Neuronal stem cell (in vitro differentiated cells): ENCODE results near the gene RAB3GAP1.

Experiments used
- DNase-seq: peaks from one replicate; pipeline ENCODE4 v3.0.0-alpha.2; 2013; ENCODE audit warnings: low spot score
- H2AFZ ChIP-seq: one replicate; pipeline ENCODE4 v1.6.1; 2013; ENCODE audit warnings: mild to moderate bottlenecking, low read length, inconsistent platforms
- H2AK5ac ChIP-seq: 2 replicates; pipeline ENCODE4 v1.6.1; 2013; ENCODE audit warnings: low read depth, mild to moderate bottlenecking, inconsistent platforms, low read length, moderate library complexity, mixed read lengths
- H2BK120ac ChIP-seq: 2 replicates; pipeline ENCODE4 v1.6.1; 2013; ENCODE audit warnings: low read depth, mild to moderate bottlenecking, inconsistent platforms, low read length, moderate library complexity, mixed read lengths
- H2BK12ac ChIP-seq: one replicate; pipeline ENCODE4 v1.6.1; 2013; ENCODE audit warnings: low read length, inconsistent platforms
- H2BK15ac ChIP-seq: 2 replicates; pipeline ENCODE4 v1.6.1; 2013; ENCODE audit warnings: mild to moderate bottlenecking, low read length, inconsistent platforms, mixed read lengths
- H2BK5ac ChIP-seq: one replicate; pipeline ENCODE4 v1.6.1; 2013; ENCODE audit warnings: inconsistent platforms, mild to moderate bottlenecking, low read length, moderate library complexity
- H3K14ac ChIP-seq: one replicate; pipeline ENCODE4 v1.6.1; 2013; ENCODE audit warnings: low read length, inconsistent platforms
- H3K18ac ChIP-seq: 2 replicates; pipeline ENCODE4 v1.6.1; 2013; ENCODE audit warnings: low read length, inconsistent platforms
- H3K23ac ChIP-seq: 2 replicates; pipeline ENCODE4 v1.6.1; 2013; ENCODE audit warnings: low read depth, mild to moderate bottlenecking, mixed read lengths, low read length, inconsistent platforms; ENCODE audit not compliant: poor library complexity
- H3K27ac ChIP-seq: replicated peaks from 3 replicates; pipeline ENCODE4 v1.5.1; 2013; ENCODE audit warnings: low read length, inconsistent platforms
- H3K27me3 ChIP-seq, 3 experiments: 2 replicates each; pipeline ENCODE4 v1.6.1; 2013; ENCODE audit warnings: low read length in 3 of 3, mild to moderate bottlenecking in 2 of 3, inconsistent platforms in 1 of 3, low read depth in 1 of 3, mixed read lengths in 1 of 3, moderate library complexity in 1 of 3; ENCODE audit not compliant: control insufficient read depth in 3 of 3, insufficient read depth in 3 of 3
- H3K36me3 ChIP-seq, 2 donors: replicated peaks in 1 of 2; 2 replicates each; pipeline ENCODE4 v1.6.1; 2013; ENCODE audit warnings: low read length in 2 of 2; ENCODE audit not compliant: control insufficient read depth in 2 of 2, insufficient read depth in 2 of 2
- H3K4ac ChIP-seq: 2 replicates; pipeline ENCODE4 v1.6.1; 2013; ENCODE audit warnings: inconsistent platforms, mild to moderate bottlenecking, low read length, moderate library complexity
- H3K4me1 ChIP-seq, 2 donors: 1 replicate in 1 of 2; 2 replicates in 1 of 2; pipeline ENCODE4 v1.6.1; 2013; ENCODE audit warnings: low read length in 2 of 2, low read depth in 1 of 2; ENCODE audit not compliant: control insufficient read depth in 2 of 2, insufficient read depth in 1 of 2
- H3K4me2 ChIP-seq: one replicate; pipeline ENCODE4 v1.6.1; 2013; ENCODE audit warnings: mild to moderate bottlenecking, low read length, inconsistent platforms; ENCODE audit not compliant: insufficient read depth, poor library complexity, severe bottlenecking
- H3K4me3 ChIP-seq, 2 donors: 2 replicates each; pipeline ENCODE4 v1.5.1; 2013; ENCODE audit warnings: low read length in 2 of 2, mild to moderate bottlenecking in 2 of 2, inconsistent platforms in 1 of 2, moderate library complexity in 1 of 2
- H3K79me1 ChIP-seq: one replicate; pipeline ENCODE4 v1.6.1; 2013; ENCODE audit warnings: low read depth, mild to moderate bottlenecking, inconsistent platforms, low read length, moderate library complexity
- H3K9ac ChIP-seq: one replicate; pipeline ENCODE4 v1.6.1; 2013; ENCODE audit warnings: mild to moderate bottlenecking, low read depth, low read length, inconsistent platforms; ENCODE audit not compliant: poor library complexity
- H3K9me3 ChIP-seq, 2 donors: replicated peaks in 1 of 2; 2 replicates each; pipeline versions ENCODE3 to v1.6.1; 2013; ENCODE audit warnings: low read length in 2 of 2, mild to moderate bottlenecking in 2 of 2, inconsistent platforms in 1 of 2, low read depth in 1 of 2, mixed read lengths in 1 of 2, moderate library complexity in 1 of 2; ENCODE audit not compliant: control insufficient read depth in 2 of 2, insufficient read depth in 1 of 2
- H4K8ac ChIP-seq: one replicate; pipeline ENCODE4 v1.6.1; 2013; ENCODE audit warnings: low read depth, mild to moderate bottlenecking, inconsistent platforms, low read length, moderate library complexity
- H4K91ac ChIP-seq: one replicate; pipeline ENCODE4 v1.6.1; 2013; ENCODE audit warnings: low read length, low read depth, mild to moderate bottlenecking, inconsistent platforms; ENCODE audit not compliant: poor library complexity
- WGBS, 2 donors: extraction: QIAGEN DNeasy Blood & Tissue Kit; methylation state at CpG; one replicate each; pipeline ENCODE4 v1.1.7; 2013; ENCODE audit warnings: missing lambda C conversion rate in 2 of 2, mixed read lengths in 1 of 2; ENCODE audit not compliant: insufficient read length in 2 of 2, insufficient replicate concordance in 1 of 2; ENCODE audit errors: extremely low coverage in 2 of 2; 5-methylcytosine and 5-hydroxymethylcytosine counted together

RAB3GAP1 gene

DNA sequence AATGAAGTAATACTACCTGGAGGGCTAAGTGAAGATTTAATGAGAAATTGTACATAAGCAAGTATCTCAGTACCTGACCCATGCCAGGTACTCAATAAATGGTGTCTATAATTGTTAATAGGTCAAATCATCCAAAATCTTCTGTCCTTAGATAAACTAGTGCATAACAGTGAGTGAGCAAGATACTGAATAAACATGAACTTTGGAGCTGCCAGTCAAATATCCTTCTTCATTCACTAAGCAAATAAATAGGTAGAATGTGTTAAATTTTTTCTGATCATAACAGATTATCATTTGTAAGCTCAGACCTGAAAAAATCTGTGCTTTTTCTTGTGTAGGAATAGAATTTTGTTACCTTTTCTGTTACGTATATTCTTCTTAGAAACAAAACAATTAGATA is 39.6 kb downstream of the RAB3GAP1 start:
- no peak overlapping the region for H2BK120ac ChIP-seq
- H3K4me2 ChIP-seq: no peak overlapping the region
- H2AK5ac ChIP-seq: no peak overlapping the region
- H2BK15ac ChIP-seq: no peak overlapping the region
- H3K27ac ChIP-seq: no peak overlapping the region
- no peak overlapping the region for H2AFZ ChIP-seq
- H3K14ac ChIP-seq: no peak overlapping the region
- peaks cover 0 to 17% of the 10 kb centered on the region in 2 donors for H3K9me3 ChIP-seq
- DNase-seq: no peak
- no peaks in the 10 kb centered on the region for H3K4me1 ChIP-seq
- no peaks in the 10 kb centered on the region for H3K79me1 ChIP-seq
- H3K18ac ChIP-seq: no peak overlapping the region
- no peak overlapping the region for H2BK12ac ChIP-seq
- no peaks in the 10 kb centered on the region for H3K27me3 ChIP-seq
- no peak overlapping the region for H4K8ac ChIP-seq
- H4K91ac ChIP-seq: no peak overlapping the region
- no peak overlapping the region for H3K4me3 ChIP-seq
- H3K4ac ChIP-seq: no peak overlapping the region
- H2BK5ac ChIP-seq: no peak overlapping the region
- H3K9ac ChIP-seq: no peak overlapping the region
- peaks cover 3 to 36% of the 10 kb centered on the region in 2 donors for H3K36me3 ChIP-seq
- H3K23ac ChIP-seq: no peak overlapping the region
- WGBS, 2 donors: no CpG with 5 or more reads among the region's 1 CpG

DNA sequence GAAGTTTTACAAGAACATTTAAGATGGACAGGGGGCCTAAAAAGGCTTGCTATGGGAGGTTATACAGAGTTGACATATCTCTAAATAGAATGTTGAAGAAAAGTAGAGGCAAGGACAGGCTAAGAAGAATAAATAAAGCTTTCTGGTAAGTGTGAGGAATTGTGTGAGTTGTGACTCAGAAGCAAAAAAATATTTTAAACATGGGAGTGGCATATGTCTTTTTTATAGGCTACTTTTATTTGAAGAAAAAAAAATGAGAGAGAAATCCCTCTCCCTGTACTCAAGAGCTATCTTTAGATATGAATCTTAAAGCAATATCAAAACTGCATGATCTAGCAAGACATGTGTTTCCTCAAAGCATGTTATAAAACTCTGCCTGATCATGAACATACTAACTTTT is 41.1 kb downstream of the RAB3GAP1 start:
- Histone ChIP-seq H3K36me3 (peaks cover 5 to 42% of the 10 kb centered on the region in 2 donors), H3K14ac (no peak overlapping the region), H4K91ac (no peak overlapping the region), H2BK5ac (no peak overlapping the region), H3K27ac (no peak overlapping the region), H3K27me3 (no peaks in the 10 kb centered on the region), H2BK120ac (no peak overlapping the region), H3K4ac (no peak overlapping the region), H3K18ac (no peak overlapping the region), H3K4me3 (no peak overlapping the region), H3K4me1 (no peaks in the 10 kb centered on the region), H2AFZ (no peak overlapping the region), H4K8ac (no peak overlapping the region), H2BK15ac (no peak overlapping the region), H3K4me2 (no peak overlapping the region), H2BK12ac (no peak overlapping the region), H3K79me1 (no peaks in the 10 kb centered on the region), H3K9ac (no peak overlapping the region), H2AK5ac (no peak overlapping the region), H3K23ac (no peak overlapping the region), H3K9me3 (peaks cover 0 to 9% of the 10 kb centered on the region in 2 donors)
- DNase-seq: no peak

DNA sequence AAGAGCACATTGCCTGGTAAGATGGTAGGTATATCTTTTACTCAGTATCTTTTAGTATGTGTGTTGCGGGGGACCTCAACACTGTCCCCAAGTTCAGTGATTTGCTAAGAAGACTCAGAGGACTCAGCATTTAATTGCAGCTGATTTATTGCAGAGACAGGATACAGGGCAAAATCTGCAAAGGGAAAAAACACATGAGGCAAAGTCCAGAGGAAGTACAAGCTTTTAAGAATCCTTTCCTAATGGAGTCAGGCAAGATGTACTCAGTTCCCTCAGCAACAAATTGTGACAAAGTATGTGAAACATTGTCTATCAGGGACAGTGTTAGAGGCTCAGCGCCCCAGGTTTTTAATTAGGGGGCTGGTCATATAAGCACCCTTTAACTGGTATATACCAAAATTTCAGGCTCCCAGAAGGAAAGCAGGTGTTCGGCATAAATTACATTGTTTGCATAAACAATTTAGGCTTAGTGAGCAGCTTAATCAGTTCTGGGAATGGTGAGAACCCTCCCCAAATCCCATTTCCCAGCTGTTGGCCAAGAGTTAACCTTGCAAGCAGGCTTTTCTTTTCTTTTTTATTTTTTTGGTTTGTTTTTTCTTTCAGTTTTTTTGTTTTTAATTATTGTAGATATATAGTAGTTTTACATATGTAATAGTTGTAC is 41.7 kb downstream of the RAB3GAP1 start:
- DNase-seq: no peak
- H2BK120ac ChIP-seq: no peak overlapping the region
- no peak overlapping the region for H3K4me2 ChIP-seq
- H2BK5ac ChIP-seq: no peak overlapping the region
- H3K4ac ChIP-seq: no peak overlapping the region
- no peak overlapping the region for H3K9ac ChIP-seq
- no peak overlapping the region for H3K27ac ChIP-seq
- H3K27me3 ChIP-seq: no peaks in the 10 kb centered on the region
- no peak overlapping the region for H4K91ac ChIP-seq
- no peak overlapping the region for H2BK15ac ChIP-seq
- no peak overlapping the region for H3K14ac ChIP-seq
- H3K36me3 ChIP-seq: peaks cover 5 to 42% of the 10 kb centered on the region in 2 donors
- H2AFZ ChIP-seq: no peak overlapping the region
- no peak overlapping the region for H3K4me3 ChIP-seq
- H3K23ac ChIP-seq: no peak overlapping the region
- no peak overlapping the region for H2AK5ac ChIP-seq
- WGBS, 2 donors: no CpG with 5 or more reads among the region's 3 CpGs
- H2BK12ac ChIP-seq: no peak overlapping the region
- H3K79me1 ChIP-seq: no peaks in the 10 kb centered on the region
- no peak overlapping the region for H3K18ac ChIP-seq
- H4K8ac ChIP-seq: no peak overlapping the region
- peaks cover 0 to 8% of the 10 kb centered on the region in 2 donors for H3K9me3 ChIP-seq
- H3K4me1 ChIP-seq: no peaks in the 10 kb centered on the region

DNA sequence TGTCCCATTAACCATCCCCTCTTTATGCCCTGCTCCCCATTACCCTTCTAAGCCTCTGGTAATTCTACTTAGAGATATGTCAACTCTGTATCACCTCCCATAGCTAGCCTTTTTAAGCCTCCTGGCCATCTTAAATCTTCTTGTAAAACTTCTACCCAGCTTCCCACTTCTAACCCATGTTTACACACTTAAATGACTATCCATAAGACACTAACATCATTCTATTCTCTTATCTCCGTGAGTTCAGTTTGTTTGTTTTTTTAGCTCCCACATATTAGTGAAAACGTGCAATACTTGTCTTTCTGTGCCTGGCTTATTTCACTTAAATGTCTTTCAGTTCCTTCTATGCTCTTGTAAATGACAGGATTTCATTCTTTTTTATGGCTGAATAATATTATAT is 42.4 kb downstream of the RAB3GAP1 start:
- Histone ChIP-seq H3K14ac (no peak overlapping the region), H3K27me3 (no peaks in the 10 kb centered on the region), H4K8ac (no peak overlapping the region), H3K23ac (no peak overlapping the region), H3K4ac (no peak overlapping the region), H2BK5ac (no peak overlapping the region), H3K27ac (no peak overlapping the region), H2BK120ac (no peak overlapping the region), H2AK5ac (no peak overlapping the region), H3K79me1 (no peaks in the 10 kb centered on the region), H2BK15ac (no peak overlapping the region), H3K4me3 (no peak overlapping the region), H3K9ac (no peak overlapping the region), H2BK12ac (no peak overlapping the region), H2AFZ (no peak overlapping the region), H3K18ac (no peak overlapping the region), H3K4me2 (no peak overlapping the region), H3K4me1 (no peaks in the 10 kb centered on the region), H4K91ac (no peak overlapping the region), H3K36me3 (peaks cover 5 to 42% of the 10 kb centered on the region in 2 donors), H3K9me3 (peaks cover 0 to 3% of the 10 kb centered on the region in 2 donors)
- DNase-seq: no peak
- WGBS, 2 donors: no CpG with 5 or more reads among the region's 2 CpGs
